Fibroblast of skin of right biceps (primary cell): ENCODE data around the gene CLDN1.

ENCODE experiments used
- DNase-seq: peaks from one replicate; pipeline ENCODE4 v3.0.0-alpha.2; 2013

Gene CLDN1

GRCh38 chr3:190330936-190331734, 8.9 kb upstream of the CLDN1 start:
- no peak for DNase-seq

- DNase-seq: peak; percentile 77
Observed at GRCh38 chr3:190326930-190327329, 4.7 kb upstream of the CLDN1 start.

- DNase-seq: no peak
Observed at GRCh38 chr3:190326361-190326760, 4.1 kb upstream of the CLDN1 start.

GRCh38 chr3:190325923-190326322, 3.7 kb upstream of the CLDN1 start:
- peak; percentile 65 for DNase-seq

- DNase-seq: peak; percentile 10
Observed at GRCh38 chr3:190323246-190323626, 990 bp upstream of the CLDN1 start.

- DNase-seq: peak; percentile 29
Observed at GRCh38 chr3:190322604-190323245, 479 bp upstream of the CLDN1 start.

- DNase-seq: no peak
Observed at GRCh38 chr3:190320594-190321362, 1.5 kb downstream of the CLDN1 start.

GRCh38 chr3:190319660-190320059, 2.6 kb downstream of the CLDN1 start:
- DNase-seq: no peak

- no peak for DNase-seq
Observed at GRCh38 chr3:190318666-190319065, 3.6 kb downstream of the CLDN1 start.

GRCh38 chr3:190314741-190315140, 7.5 kb downstream of the CLDN1 start:
- no peak for DNase-seq

- DNase-seq: no peak
Observed at GRCh38 chr3:190309414-190309813, 12.8 kb downstream of the CLDN1 start.

GRCh38 chr3:190308154-190308553, 14.1 kb downstream of the CLDN1 start:
- no peak for DNase-seq

- DNase-seq: no peak
Observed at GRCh38 chr3:190307164-190307545, 15.1 kb downstream of the CLDN1 start.

- peak; percentile 45 for DNase-seq
Observed at GRCh38 chr3:190306513-190307163, 15.6 kb downstream of the CLDN1 start.

GRCh38 chr3:190306026-190306425, 16.2 kb downstream of the CLDN1 start:
- no peak for DNase-seq

GRCh38 chr3:190305406-190305805, 16.8 kb downstream of the CLDN1 start:
- peak; percentile 43 for DNase-seq

- peak; percentile 19 for DNase-seq
Observed at GRCh38 chr3:190303884-190304283, 18.4 kb downstream of the CLDN1 start.

GRCh38 chr3:190302212-190302867, 19.9 kb downstream of the CLDN1 start:
- peak; percentile 66 for DNase-seq

GRCh38 chr3:190301591-190301990, 20.7 kb downstream of the CLDN1 start:
- DNase-seq: peak; percentile 19

- no peak for DNase-seq
Observed at GRCh38 chr3:190299969-190300368, 22.3 kb downstream of the CLDN1 start.

GRCh38 chr3:190294030-190294429, 28.2 kb downstream of the CLDN1 start:
- DNase-seq: no peak

GRCh38 chr3:190293621-190294020, 28.6 kb downstream of the CLDN1 start:
- DNase-seq: no peak
